ENCODE measurements around the gene FBXL14. TPM values are rescaled to one million over a fixed set of nuclear protein-coding genes. Genes with fewer than 3 reads are reported as not detected.

The FBXL14 gene, protein sequence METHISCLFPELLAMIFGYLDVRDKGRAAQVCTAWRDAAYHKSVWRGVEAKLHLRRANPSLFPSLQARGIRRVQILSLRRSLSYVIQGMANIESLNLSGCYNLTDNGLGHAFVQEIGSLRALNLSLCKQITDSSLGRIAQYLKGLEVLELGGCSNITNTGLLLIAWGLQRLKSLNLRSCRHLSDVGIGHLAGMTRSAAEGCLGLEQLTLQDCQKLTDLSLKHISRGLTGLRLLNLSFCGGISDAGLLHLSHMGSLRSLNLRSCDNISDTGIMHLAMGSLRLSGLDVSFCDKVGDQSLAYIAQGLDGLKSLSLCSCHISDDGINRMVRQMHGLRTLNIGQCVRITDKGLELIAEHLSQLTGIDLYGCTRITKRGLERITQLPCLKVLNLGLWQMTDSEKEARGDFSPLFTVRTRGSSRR
- 7.7 to 12.4 TPM (median 11.1 TPM) in 5 replicates for total RNA-seq (2022; extraction: Qiagen RNA extraction; ENCODE audit: low read depth)

DNA sequence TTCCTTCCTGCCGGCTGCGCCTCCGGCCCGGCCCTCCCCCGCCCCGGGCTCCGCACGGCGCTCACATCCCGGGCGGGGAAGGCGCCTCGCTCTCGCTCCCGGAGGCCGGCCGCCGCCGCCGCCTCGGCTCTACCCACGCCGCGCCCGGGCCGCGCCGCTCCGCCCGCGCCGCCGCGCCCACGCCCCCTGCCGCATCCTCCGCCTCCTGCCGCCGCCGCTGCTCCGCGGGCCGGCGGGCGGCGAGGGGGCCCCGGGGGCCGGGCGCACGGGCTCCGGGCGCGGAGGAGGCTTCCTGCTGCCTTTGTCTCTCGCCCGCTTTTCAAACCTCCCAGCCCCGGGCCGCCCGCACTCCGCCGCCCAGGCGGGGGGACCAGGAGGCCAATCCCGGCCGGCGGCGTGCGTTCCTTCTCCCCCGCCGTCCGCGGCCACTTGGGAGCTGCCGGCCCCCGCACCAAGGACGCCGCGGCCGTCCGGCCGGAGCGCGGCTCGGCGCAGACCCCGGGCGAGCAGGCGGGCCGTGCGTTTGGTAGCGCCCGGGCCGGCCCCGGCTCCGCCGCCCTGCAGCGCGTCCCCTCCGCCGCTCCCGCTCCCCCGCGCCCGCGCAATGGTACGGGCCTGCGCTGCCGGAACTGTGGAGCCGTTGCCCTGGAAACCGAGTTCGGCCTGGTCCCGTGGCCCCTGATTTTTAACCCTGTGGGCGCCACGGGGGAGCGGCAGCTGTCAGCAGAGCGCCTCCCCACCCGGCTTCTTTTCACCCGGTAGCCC lies at the start of gene FBXL14:
Gene FBXL14 (minus strand): TSS at position 321 of the 765 bp plus-strand sequence. CDS start 515 bp downstream, outside the sequence.

DNA sequence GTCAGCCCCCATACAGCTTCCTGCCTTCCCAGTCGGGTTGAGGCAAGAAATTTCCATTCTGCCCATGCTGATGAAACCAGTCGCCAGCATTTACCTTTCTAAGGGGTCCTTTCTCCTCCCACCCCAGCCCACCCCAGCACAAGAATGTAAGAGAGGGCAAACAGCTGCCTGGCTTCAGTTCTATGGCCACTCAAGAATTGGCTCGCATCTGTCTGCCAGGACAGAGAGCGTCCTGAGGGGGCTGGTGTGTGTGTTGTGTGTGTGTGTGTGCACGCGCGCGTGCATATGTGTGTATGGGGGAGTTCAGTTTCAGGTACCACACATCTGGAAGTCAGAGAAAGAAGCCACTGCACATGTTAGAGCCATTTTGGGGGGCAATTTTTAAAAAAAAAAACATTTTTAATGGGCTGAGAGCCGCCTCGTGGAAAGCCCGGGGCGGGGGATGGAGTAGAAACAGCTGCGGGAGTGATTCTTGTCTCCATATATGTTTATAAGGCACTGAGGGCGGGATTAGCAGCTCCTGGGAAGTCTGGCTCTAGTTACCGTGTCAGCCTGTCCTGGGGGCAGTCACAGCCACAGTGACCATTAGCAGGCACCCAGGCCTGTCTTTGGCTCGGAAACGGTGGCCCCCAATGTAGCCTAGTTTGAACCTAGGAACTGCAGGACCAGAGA lies 34.4 kb upstream of the FBXL14 start, which contains the start of gene WNT5B:
Gene WNT5B (plus strand): TSS at position 566 of the 672 bp plus-strand sequence. CDS start 2,124 bp downstream, outside the sequence.

Other genes with a start within 250 kb of the FBXL14 start
- 1.5 to 2.8 TPM (median 2.3 TPM) in 5 replicates for gene WNT5B, start 34.6 kb upstream of the FBXL14 start, total RNA-seq (2022; extraction: Qiagen RNA extraction; ENCODE audit: low read depth)
- gene ADIPOR2, start 96.5 kb upstream of the FBXL14 start, total RNA-seq (2022; extraction: Qiagen RNA extraction; ENCODE audit: low read depth) = 48.3 to 53.7 TPM (median 51.8 TPM) in 5 replicates
- gene LRTM2, start 226.0 kb upstream of the FBXL14 start, total RNA-seq (2022; extraction: Qiagen RNA extraction; ENCODE audit: low read depth) = 0.03 to 0.05 TPM in 2 of 5 replicates, not detected in the others

All from A549 treated with GW870086 at 1 μM for 4 hours (cell line).